ENCODE measurements around the gene MMP24. TPM values are rescaled to one million over a fixed set of nuclear protein-coding genes. Genes with fewer than 3 reads are reported as not detected.

MMP24 gene
- total and polyA plus RNA-seq, 2 of the 13 experiments (the other 11 are each of a cell fraction or from before 2014, with no cell fraction given): 0.29 to 0.35 TPM

DNA sequence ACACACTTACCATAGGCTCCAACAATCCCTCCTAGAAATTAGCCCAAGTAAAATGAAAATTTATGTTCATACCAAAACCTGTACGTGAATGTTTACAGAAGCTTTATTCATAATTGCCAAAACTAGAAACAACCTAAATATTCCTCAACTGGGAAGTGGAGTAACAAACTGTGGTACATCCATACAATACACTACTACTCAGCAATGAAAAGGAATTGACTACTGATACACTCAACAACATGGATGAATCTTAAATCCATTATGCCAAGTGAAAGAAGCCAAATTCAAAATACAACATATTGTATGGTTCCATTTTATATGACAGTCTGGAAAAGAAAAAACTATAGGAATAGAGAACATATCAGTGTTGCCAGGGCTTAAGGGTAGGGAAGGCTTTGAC is 19.7 kb upstream of the MMP24 start:
- H2AFZ ChIP-seq (ENCODE audit: low read length): no peak overlapping the region
- ATAC-seq (no peak), DNase-seq (ENCODE audit: low spot score) (no peak), FAIRE-seq (no peak)
- ChIA-PET CTCF (ENCODE audit: low intra/inter-chr PET ratio, low total read pairs) (interaction anchor here (4.0 kb wide), 1 partner anchor 112 kb away, joined by 58 read pairs; the partner anchor contains the start of gene TRPC4AP), POLR2A (no interaction called here)
- H3K4me1 ChIP-seq (ENCODE audit: insufficient read depth, low read length): peaks cover 18% of the 10 kb centered on the region
- TF ChIP-seq MED8 (CRISPR knock-in tag; IDR thresholded peaks at IDR 0.05; ENCODE audit: insufficient replicate concordance) (no peak), ZNF678 (CRISPR knock-in tag; IDR thresholded peaks at IDR 0.05) (no peak), ZKSCAN8 (CRISPR knock-in tag; IDR thresholded peaks at IDR 0.05; ENCODE audit: borderline replicate concordance) (no peak), ZNF33A (CRISPR knock-in tag; IDR thresholded peaks at IDR 0.05; ENCODE audit: borderline replicate concordance) (no peak), RERE (CRISPR knock-in tag; IDR thresholded peaks at IDR 0.05; ENCODE audit: low read depth) (no peak), DZIP1 (CRISPR knock-in tag; IDR thresholded peaks at IDR 0.05) (no peak), ONECUT2 (CRISPR knock-in tag; IDR thresholded peaks at IDR 0.05) (no peak)
- TF ChIP-seq, protein P1, sequence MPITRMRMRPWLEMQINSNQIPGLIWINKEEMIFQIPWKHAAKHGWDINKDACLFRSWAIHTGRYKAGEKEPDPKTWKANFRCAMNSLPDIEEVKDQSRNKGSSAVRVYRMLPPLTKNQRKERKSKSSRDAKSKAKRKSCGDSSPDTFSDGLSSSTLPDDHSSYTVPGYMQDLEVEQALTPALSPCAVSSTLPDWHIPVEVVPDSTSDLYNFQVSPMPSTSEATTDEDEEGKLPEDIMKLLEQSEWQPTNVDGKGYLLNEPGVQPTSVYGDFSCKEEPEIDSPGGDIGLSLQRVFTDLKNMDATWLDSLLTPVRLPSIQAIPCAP (CRISPR knock-in tag; IDR thresholded peaks at IDR 0.05; ENCODE audit: low read depth): no peak
- TF ChIP-seq, protein P2, sequence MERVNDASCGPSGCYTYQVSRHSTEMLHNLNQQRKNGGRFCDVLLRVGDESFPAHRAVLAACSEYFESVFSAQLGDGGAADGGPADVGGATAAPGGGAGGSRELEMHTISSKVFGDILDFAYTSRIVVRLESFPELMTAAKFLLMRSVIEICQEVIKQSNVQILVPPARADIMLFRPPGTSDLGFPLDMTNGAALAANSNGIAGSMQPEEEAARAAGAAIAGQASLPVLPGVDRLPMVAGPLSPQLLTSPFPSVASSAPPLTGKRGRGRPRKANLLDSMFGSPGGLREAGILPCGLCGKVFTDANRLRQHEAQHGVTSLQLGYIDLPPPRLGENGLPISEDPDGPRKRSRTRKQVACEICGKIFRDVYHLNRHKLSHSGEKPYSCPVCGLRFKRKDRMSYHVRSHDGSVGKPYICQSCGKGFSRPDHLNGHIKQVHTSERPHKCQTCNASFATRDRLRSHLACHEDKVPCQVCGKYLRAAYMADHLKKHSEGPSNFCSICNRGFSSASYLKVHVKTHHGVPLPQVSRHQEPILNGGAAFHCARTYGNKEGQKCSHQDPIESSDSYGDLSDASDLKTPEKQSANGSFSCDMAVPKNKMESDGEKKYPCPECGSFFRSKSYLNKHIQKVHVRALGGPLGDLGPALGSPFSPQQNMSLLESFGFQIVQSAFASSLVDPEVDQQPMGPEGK (CRISPR knock-in tag; IDR thresholded peaks at IDR 0.05): no peak
- TF ChIP-seq, protein P3, sequence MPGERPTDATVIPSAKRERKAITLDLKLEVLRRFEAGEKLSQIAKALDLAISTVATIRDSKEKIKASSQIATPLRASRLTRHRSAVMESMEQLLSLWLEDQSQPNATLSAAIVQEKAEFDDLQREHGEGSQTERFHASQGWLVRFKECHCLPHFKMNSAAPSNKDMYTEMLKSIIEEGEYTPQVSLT (CRISPR knock-in tag; IDR thresholded peaks at IDR 0.05; ENCODE audit: borderline replicate concordance, low read depth): no peak
- H4K20me1 ChIP-seq (ENCODE audit: insufficient read depth, low read length): no peaks in the 10 kb centered on the region
- H3K27ac ChIP-seq (ENCODE audit: extremely low read length, insufficient read depth, low read length): no peak overlapping the region
- intact Hi-C loops (cut with micrococcal nuclease; ENCODE audit: unreplicated experiment) (loop anchor here (5.0 to 10.0 kb wide), 2 partner anchors 330 to 372 kb away; partner anchors contain the start of gene ACSS2), in situ Hi-C loops (cut with HindIII; ENCODE audit: extremely low pct_ligation_motif_present, low pct_unique_long_range_greater_than_20kb) (loop anchor here (5.0 kb wide), 1 partner anchor 60 kb away; the partner anchor contains the start of gene EDEM2)
- H3K27me3 ChIP-seq (ENCODE audit: control insufficient read depth in 1 of 2, insufficient read depth in 2 of 2, low read length in 2 of 2): no peaks in the 10 kb centered on the region
- no peak overlapping the region for H3K4me3 ChIP-seq (replicated peaks in 1 of 3; ENCODE audit: insufficient read depth in 1 of 3, low read depth in 2 of 3, low read length in 3 of 3)
- no peaks in the 10 kb centered on the region for H3K36me3 ChIP-seq (replicated peaks in 1 of 2; ENCODE audit: control insufficient read depth in 1 of 2, insufficient read depth in 2 of 2, low read length in 2 of 2)
- BruUV-seq (replicated peaks): no TSS peak
- no peak overlapping the region for H3K4me2 ChIP-seq (ENCODE audit: low read depth, low read length)
- no peaks in the 10 kb centered on the region for H3K79me2 ChIP-seq (ENCODE audit: insufficient read depth, low read length)
- no peak overlapping the region for H3K9ac ChIP-seq (ENCODE audit: insufficient read depth, low read depth, low read length)
- no peaks in the 10 kb centered on the region for H3K9me3 ChIP-seq (ENCODE audit: low read length)
- 69% methylated on average over 1 of the region's 1 CpG for WGBS (ENCODE audit: low lambda C conversion rate)

Measured in HepG2 (cell line).